Thoracic aorta (tissue), 2 donors: ENCODE results near the gene FRMD8. TPM values are rescaled to one million over a fixed set of nuclear protein-coding genes. Genes with fewer than 3 reads are reported as not detected.

Source experiments
- ATAC-seq: fragments of 150-250 bp; one replicate; pipeline ENCODE4 v1.8.0; 2017; ENCODE audit warnings: low read depth; ENCODE audit not compliant: insufficient number of reproducible peaks, low FRiP score
- DNase-seq: peaks from one replicate; pipeline ENCODE4 v3.0.0-alpha.2; 2020; ENCODE audit warnings: low spot score
- H3K27ac ChIP-seq, 2 donors: fragments of 200-600 bp; sonication (generic); 1 replicate in 1 of 2; 2 replicates in 1 of 2; pipeline ENCODE4 v1.5.1; 2016; ENCODE audit warnings: mild to moderate bottlenecking in 2 of 2, moderate library complexity in 2 of 2
- H3K27me3 ChIP-seq: fragments of 200-600 bp; sonication (generic); replicated peaks from 2 replicates; pipeline ENCODE4 v1.6.0; 2016; ENCODE audit warnings: mild to moderate bottlenecking; ENCODE audit not compliant: insufficient read depth
- H3K36me3 ChIP-seq: fragments of 200-600 bp; sonication (generic); one replicate; pipeline ENCODE4 v1.5.1; 2016
- H3K4me1 ChIP-seq, 2 donors: fragments of 200-600 bp; sonication (generic); 1 replicate in 1 of 2; 2 replicates in 1 of 2; pipeline versions ENCODE4 v1.5.1 to v1.6.0; 2016; ENCODE audit warnings: low read depth in 2 of 2, mild to moderate bottlenecking in 1 of 2; ENCODE audit not compliant: control insufficient read depth in 1 of 2
- H3K4me3 ChIP-seq: fragments of 200-600 bp; sonication (generic); 2 replicates; pipeline ENCODE4 v1.5.1; 2016; ENCODE audit warnings: mild to moderate bottlenecking
- H3K9me3 ChIP-seq: fragments of 200-600 bp; sonication (generic); 2 replicates; pipeline ENCODE4 v1.5.1; 2016
- total RNA-seq, 2 donors: library from RNA; depleted of rRNA; stranded (reverse); fragments of >200 nt; gene quantifications; one replicate each; pipeline versions ENCODE4 v1.1.0 to v1.2.3, GENCODE V29; 2016
- TF ChIP-seq, protein P1 (sequence below): fragments of 200-600 bp; sonication (generic); IDR thresholded peaks from one replicate; pipeline ENCODE4 v1.5.1; 2019; ENCODE audit warnings: antibody characterized with exemption

FRMD8 gene
- total RNA-seq, 2 donors from 2014 or later, result 45.2 to 45.9 TPM

DNA sequence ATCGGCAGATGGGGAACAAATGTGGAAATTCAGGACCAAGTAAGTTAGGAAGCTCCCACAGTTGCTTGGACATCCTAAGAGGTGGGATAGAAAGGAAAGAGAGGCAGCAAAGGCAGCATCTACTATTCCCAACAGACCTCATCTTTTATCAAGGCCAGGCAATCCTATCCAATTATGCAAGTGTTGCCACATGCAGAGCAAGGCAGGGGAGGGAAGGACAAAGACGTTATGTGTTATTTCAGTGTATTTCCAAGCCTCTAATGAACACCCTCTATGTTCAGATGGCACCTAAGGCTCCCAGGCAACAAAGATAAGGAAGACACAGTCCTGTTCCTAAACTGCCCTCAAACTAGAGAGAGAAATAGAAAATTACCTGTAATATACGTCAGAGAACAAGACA lies 22.7 kb upstream of the FRMD8 start:
- no peaks in the 10 kb centered on the region for H3K36me3 ChIP-seq
- no peak overlapping the region for H3K4me3 ChIP-seq
- no peak overlapping the region for H3K27ac ChIP-seq
- no peaks in the 10 kb centered on the region for H3K4me1 ChIP-seq
- no peak for ATAC-seq
- H3K9me3 ChIP-seq, result no peaks in the 10 kb centered on the region
- no peak for DNase-seq
- TF ChIP-seq, protein P1, sequence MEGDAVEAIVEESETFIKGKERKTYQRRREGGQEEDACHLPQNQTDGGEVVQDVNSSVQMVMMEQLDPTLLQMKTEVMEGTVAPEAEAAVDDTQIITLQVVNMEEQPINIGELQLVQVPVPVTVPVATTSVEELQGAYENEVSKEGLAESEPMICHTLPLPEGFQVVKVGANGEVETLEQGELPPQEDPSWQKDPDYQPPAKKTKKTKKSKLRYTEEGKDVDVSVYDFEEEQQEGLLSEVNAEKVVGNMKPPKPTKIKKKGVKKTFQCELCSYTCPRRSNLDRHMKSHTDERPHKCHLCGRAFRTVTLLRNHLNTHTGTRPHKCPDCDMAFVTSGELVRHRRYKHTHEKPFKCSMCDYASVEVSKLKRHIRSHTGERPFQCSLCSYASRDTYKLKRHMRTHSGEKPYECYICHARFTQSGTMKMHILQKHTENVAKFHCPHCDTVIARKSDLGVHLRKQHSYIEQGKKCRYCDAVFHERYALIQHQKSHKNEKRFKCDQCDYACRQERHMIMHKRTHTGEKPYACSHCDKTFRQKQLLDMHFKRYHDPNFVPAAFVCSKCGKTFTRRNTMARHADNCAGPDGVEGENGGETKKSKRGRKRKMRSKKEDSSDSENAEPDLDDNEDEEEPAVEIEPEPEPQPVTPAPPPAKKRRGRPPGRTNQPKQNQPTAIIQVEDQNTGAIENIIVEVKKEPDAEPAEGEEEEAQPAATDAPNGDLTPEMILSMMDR, result no peak
- H3K27me3 ChIP-seq, result no peaks in the 10 kb centered on the region

DNA sequence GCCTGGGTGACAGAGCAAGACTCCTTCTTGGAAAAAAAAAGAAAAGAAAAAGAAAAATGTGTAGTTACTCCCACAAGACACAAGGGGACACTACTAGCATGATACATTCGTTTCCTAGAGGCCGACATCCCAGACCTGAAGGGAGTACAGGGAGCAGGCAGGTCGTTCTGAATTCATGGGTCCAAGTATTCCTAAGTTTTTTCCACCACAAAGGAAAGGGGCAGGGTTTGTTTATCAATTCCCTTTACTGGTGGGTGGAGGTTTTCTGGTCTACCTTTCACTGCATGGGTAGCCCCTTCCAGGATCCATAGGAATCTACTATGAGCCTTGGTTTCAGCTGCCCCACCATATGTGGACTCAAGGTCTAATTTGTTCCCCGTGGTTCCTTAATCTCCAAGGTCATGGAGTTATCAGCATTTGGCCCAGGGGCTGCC lies 20.1 kb upstream of the FRMD8 start:
- DNase-seq, result no peak
- peaks cover under 1 to 12% of the 10 kb centered on the region in 2 donors for H3K4me1 ChIP-seq
- TF ChIP-seq, protein P1, result peak; percentile 83
- no peak overlapping the region for H3K27ac ChIP-seq
- no peaks in the 10 kb centered on the region for H3K27me3 ChIP-seq
- peak; percentile 46 for ATAC-seq
- no peaks in the 10 kb centered on the region for H3K36me3 ChIP-seq
- H3K4me3 ChIP-seq, result no peak overlapping the region
- no peaks in the 10 kb centered on the region for H3K9me3 ChIP-seq

DNA sequence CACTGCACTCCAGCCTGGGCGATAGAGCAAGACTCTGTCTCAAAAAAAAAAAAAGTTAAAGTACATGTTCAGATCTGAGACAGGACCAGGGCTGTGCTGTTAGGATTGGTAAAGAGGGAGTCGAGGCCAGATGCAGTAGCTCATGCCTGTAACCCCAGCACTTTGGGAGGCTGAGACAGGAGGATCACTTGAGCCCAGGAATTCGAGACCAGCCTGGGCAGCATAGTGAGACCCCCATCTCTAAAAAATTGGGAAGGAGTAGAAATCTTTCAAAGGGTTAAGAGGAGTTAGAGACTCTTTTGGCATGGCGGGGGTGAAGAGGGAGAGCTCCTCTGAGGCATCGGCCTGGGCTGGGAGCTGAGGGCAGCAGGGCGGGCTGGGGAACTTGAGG lies 15.8 kb upstream of the FRMD8 start:
- no peak for DNase-seq
- H3K9me3 ChIP-seq, result no peaks in the 10 kb centered on the region
- peak overlapping the region; percentile 79 to 84 for H3K27ac ChIP-seq
- H3K36me3 ChIP-seq, result no peaks in the 10 kb centered on the region
- H3K4me1 ChIP-seq, result peaks cover 6 to 20% of the 10 kb centered on the region in 2 donors
- no peaks in the 10 kb centered on the region for H3K27me3 ChIP-seq
- no peak overlapping the region for H3K4me3 ChIP-seq
- TF ChIP-seq, protein P1, result no peak
- ATAC-seq, result no peak

DNA sequence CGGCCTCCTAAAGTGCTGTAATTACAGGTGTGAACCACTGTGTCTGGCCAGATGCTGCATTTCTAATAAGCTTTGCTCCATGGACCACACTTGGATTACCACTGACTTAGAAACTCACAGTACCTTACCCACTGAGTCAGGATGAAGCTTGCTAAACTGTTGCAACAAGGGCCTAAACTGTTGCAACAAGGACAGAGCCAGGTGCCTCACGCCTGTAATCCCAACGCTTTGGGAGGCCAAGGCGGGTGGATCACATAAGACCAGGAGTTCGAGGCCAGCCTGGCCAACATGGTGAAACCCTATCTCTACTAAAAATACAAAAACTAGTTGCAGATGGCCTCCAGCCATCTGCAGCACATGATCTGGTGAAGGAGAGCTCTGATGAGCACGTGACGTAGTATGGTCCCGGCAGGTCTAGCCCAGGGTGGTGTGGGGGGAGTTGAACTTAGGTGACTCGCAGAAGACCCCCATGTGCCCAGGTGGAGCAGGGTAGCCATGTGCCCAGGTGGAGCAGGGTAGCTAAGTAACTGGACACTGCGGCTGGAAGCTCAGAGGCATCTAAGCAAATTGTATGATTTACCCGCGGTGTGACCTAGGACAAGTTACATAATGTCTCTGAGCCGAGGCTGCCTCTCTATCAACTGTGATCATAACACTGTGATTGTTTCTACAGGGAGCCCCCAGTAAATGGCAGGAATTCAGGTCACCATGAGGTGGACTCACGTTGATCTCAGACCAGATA lies 12.4 kb upstream of the FRMD8 start:
- Histone ChIP-seq H3K9me3 (no peaks in the 10 kb centered on the region), H3K36me3 (no peaks in the 10 kb centered on the region), H3K4me3 (no peak overlapping the region), H3K4me1 (peaks cover 6 to 20% of the 10 kb centered on the region in 2 donors), H3K27ac (no peak overlapping the region), H3K27me3 (no peaks in the 10 kb centered on the region)
- TF ChIP-seq, protein P1, result no peak
- DNase-seq (no peak), ATAC-seq (no peak)

DNA sequence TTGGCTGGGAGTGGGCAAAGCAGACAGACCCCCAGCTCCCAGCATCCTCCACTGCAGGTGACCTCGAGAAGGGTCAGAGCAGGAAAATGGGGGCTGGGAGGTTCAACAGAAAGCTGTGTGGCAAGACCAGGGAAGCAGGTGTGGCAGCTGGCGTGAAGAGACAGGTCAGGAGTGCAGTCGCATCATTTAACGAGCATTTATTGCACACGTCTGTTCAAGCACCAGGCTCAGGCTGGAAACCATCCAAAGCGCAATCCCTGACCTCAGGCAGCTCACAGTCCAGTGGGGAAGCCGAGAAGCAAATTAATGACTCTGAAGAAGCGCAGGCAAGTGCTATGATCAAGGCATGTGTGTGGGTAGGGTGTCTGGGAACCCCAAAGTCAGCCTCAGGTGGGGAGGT lies 11.4 kb upstream of the FRMD8 start:
- DNase-seq (no peak), ATAC-seq (no peak)
- Histone ChIP-seq H3K4me1 (peaks cover 6 to 20% of the 10 kb centered on the region in 2 donors), H3K36me3 (no peaks in the 10 kb centered on the region), H3K4me3 (no peak overlapping the region), H3K27me3 (no peaks in the 10 kb centered on the region), H3K9me3 (no peaks in the 10 kb centered on the region), H3K27ac (no peak overlapping the region)
- TF ChIP-seq, protein P1, result no peak
